Stimulated activated CD4-positive, alpha-beta T cell treated with anti-CD3 and anti-CD28 coated beads, TNF-alpha, amount 100 ng/mL, for 4 hours (primary cell): ENCODE data around the gene KIF1B.

Experiments used
- DNase-seq, 3 experiments: peaks; one replicate each; pipeline ENCODE4 v3.0.0-alpha.2; 2020; ENCODE audit warnings: low read depth in 3 of 3

KIF1B gene

DNA sequence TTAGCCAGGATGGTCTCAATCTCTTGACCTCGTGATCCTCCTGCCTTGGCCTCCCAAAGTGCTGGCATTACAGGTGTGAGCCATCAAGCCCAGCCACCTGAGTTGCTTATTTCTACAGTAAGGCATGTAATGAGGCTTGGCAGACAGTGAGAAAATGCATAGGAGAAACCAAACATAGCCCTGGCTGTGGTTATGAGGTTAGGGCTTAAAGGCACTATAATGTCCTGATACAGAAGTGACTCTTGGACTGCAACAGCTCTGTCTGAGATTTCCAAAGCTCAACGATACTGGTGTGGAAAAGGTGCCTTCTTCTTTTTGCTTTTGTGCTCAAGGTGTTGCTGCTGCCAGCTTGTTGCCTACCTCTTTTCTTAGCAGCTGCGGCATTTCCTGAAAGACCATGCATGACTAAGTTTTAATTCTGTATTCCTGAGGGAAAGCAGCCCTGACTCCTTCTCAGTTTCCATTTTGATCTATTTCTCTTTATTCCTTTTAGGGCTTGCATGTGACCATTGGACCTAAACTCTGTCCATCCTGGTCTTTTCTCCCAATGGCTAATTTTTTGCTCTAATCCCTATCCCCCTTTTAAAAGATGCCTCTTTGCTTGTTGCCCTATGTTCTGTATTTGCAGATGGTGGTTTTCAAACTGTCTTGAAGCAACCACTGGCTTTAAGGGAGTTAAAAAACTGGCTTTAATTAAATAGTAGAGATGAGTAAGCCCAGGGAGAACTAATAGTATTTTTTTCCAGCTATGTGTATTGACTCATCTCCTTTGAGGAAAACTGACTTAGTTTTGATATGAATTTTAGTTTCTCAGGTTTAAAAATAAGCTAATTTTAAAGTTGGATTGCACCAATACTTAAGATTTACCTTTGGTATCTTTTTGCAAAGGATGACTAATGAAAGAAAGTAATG is 70.3 kb downstream of the KIF1B start:
- no peak for DNase-seq

- DNase-seq: no peak
Measured at GRCh38 chr1:10283318-10283984, 73.1 kb downstream of the KIF1B start.

DNA sequence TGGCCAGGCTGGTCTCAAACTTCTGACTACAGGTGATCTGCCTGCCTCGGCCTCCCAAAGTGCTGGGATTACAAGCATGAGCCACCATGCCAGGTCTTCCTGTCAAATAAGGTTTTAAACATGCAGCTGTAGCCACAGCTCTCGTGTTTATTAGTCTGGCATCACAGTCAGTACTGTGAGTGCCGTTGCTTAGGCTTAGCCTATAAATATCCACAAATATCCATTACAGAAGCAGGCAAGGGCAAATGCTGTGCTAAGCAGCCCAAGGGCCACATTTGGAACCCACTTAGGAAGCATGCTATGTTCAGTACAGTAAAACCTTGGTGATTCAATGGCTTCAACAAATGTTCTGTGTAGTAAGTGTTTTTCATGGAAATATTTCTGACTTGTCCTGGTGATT is 75.9 kb downstream of the KIF1B start:
- no peak for DNase-seq

GRCh38 chr1:10287023-10287645 is 76.8 kb downstream of the KIF1B start:
- DNase-seq: no peak

- DNase-seq: no peak
Measured at GRCh38 chr1:10288029-10288615, 77.8 kb downstream of the KIF1B start.

GRCh38 chr1:10291705-10292104 is 81.3 kb downstream of the KIF1B start:
- no peak for DNase-seq

DNA sequence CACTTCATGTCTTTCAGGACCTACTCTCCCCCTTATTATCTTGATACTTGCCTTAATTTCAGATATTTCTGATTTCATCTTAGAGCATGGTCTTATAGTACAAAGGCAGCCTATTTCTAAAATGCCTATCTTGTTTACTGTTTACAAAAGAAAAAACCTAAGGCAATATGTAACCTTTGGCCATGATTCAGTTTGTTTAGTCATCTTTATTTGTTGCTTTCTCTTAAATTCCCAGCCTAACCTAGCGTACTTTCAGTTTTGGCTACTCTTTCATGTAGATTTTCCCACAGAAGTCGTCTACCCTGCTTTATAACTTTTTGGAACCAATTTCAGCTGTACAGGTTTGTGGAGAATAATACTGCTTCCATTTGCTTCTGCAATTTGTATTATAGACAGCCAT is 81.8 kb downstream of the KIF1B start:
- no peak for DNase-seq

GRCh38 chr1:10295481-10296085 is 85.2 kb downstream of the KIF1B start:
- no peak for DNase-seq

DNA sequence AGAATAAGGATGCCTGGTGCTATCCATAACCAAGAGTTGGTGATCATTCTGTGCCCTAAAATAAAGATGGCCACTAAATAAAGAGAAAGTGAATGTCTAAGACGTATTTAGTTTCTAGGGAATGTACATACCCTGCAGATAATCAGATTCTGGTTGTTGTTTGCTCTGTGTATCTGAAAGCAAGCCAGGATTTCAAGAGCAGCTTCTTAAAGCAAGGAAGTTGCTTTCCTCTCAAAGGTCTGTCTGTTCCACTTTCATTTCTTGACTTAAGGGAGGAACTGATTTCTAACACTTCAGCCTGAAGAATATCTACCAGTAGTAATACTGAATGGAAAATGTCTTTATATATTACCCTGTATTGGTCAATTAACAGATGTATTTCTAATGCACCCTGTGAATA is 88.8 kb downstream of the KIF1B start:
- DNase-seq: no peak

DNA sequence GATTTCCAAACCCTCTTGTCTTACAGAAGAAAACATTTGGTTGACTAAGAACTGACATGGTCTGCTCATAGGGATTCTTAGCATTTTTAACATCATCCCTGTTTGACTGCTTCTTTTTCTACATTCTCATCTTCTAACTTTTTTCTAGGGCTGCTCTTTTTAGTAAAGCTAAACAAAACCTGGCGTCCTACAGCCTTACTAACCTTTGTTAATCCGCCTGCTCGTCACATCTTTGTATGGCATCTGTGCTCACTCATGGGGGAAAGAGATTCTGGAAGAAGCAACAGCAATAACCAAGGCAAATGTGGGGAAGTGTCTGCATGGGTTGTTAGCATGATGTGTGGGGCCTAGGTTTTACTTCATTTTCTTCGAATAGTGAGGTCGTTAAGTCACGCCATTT is 92.0 kb downstream of the KIF1B start:
- no peak for DNase-seq

GRCh38 chr1:10304295-10304694 is 93.9 kb downstream of the KIF1B start:
- DNase-seq: no peak

DNA sequence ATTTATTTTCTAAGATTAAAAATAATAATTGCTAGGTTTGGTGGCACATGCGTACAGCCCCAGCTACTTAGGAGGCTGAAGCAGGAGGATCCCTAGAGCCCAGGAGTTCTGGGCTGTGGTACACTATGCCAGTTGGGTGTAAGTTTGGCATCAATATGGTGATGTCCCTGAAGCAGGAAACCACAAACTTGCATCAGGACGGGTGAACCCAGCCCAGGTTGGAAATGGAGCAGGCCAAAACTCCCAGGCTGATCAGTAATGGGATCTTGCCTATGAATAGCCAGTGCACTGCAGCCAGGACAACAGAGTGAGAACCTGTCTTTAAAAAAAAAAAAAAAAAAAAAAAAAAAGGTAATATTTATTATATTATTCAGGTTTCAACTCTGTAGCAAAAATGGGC is 96.1 kb downstream of the KIF1B start:
- no peak for DNase-seq

DNA sequence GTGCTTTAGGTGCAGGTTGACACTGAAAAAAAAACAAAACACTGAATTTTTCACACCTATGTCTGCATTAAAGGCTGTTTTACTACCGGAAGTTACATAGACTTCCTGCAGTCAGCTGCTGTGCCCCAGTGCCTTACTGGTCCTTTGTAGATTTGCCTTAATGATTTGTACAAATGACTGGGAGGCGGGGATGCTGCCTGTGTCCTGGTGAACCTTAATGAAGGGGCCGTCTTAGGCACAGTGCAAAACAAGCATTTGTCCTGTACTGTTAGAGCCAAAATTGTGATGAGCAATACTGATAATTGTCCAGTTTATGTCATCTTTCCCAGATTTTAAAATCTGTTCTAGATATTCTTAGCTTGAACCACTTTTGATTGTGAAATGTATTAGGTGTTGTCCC is 97.6 kb downstream of the KIF1B start:
- peak in 1 of 3 experiments; percentile 3 for DNase-seq

DNA sequence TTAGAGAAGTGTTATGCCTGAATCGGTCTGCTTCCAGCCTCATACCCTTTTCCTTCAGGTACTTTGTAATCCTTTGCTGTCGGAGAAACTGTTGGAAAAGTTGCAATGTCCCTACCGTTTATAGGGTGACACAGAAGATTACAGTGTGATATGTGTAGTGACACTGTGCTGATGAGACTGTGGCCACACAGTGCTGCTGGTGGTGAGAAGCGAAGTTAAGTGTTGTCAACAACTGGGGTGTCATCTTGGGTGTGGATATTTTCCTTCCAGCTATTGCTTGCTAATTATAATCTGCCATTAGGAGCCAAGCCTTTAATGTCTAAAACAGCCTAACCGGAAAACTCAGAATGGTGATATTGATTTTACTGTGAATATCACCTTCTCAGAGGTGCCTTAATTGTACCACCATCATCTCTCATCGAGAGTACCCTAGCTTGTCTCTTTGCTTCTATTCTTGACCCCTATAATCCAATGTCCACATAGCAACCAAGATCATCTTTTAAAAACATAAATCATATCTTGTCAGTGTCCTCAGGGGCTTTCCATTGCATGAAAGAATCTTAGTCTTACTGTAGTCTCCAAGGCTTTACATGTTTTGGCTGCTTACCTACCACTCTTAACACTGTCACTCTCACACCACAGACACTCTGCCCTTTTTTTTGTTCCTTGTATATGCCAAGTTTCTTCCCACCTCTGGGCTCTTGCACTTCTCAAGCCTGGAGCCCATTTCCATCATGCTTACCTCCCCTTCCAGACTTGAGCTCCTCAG is 99.1 kb downstream of the KIF1B start:
- no peak for DNase-seq

DNA sequence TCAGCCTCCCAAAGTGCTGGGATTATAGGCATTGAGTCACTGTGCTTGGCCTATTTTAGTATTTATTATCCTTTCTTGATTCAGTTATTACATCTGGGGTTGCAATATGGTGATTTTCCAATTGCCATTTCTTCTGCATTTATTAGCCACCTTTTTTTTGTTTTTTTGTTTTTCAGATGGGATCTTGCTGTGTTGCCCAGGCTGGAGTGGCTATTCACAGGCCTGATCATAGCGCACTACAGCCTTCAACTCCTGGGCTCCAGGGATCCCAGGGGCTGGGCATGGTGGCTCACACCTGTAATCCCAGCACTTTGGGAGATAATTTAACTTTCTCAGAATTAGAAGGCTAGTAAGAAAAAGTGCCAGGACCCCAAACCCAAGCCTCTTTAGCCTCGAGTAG is 106.4 kb downstream of the KIF1B start:
- no peak for DNase-seq

GRCh38 chr1:10319750-10320149 is 109.4 kb downstream of the KIF1B start:
- DNase-seq: no peak

- no peak for DNase-seq
Measured at GRCh38 chr1:10320336-10320735, 110.0 kb downstream of the KIF1B start.

GRCh38 chr1:10322821-10323220 is 112.5 kb downstream of the KIF1B start:
- DNase-seq: no peak

GRCh38 chr1:10324627-10325026 is 114.3 kb downstream of the KIF1B start:
- DNase-seq: no peak

- DNase-seq: no peak
Measured at GRCh38 chr1:10325521-10325920, 115.2 kb downstream of the KIF1B start.

- no peak for DNase-seq
Measured at GRCh38 chr1:10326251-10326650, 115.9 kb downstream of the KIF1B start.
